ENCODE measurements around the gene ACSS1. TPM values are rescaled to one million over a fixed set of nuclear protein-coding genes. Genes with fewer than 3 reads are reported as not detected.
A peak's percentile ranks its signal among the peaks of the same experiment; 100 is the strongest.

Gene ACSS1
- total RNA-seq, 1 experiment from 2014 or later: 0.61 TPM

DNA sequence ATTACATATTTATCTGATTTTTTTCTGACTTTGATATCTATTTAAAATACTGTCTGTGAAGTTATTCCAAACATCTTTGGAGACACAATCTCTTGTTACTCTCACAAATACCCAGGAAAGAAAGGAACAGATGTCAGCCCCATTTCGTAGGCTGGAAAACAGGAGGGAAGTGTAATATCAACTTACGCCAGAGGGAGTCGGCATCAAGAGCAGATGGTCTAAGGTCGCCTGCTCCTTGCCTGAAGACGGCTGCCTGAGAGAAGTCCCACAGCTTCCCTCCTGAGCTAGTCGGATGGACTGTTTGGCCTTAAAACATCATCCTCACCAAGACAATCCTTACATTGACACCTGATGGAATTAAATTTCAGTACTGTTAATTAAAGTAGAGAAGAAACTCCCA is 95.4 kb downstream of the ACSS1 start:
- Mint-ChIP-seq H3K27me3 (ENCODE audit: low read depth) (no peaks in the 10 kb centered on the region), H3K36me3 (ENCODE audit: insufficient read depth in 1 of 3, low read depth in 3 of 3) (peaks cover 22 to 60% (median 31%) of the 10 kb centered on the region in 3 experiments; a peak in 6 of 7 replicates), H3K27ac (no peak overlapping the region), H3K4me1 (no peaks in the 10 kb centered on the region), H3K9me3 (no peaks in the 10 kb centered on the region; a peak in 1 of 5 replicates), H3K4me3 (no peak overlapping the region)
- no peak overlapping the region for H4K5ac ChIP-seq (ENCODE audit: insufficient read length, low read depth, low read length)
- no CpG with 5 or more reads among the region's 6 CpGs for WGBS (ENCODE audit: extremely low coverage, insufficient read length, low lambda C conversion rate)
- H3K79me2 ChIP-seq (ENCODE audit: insufficient read depth, low read length): no peaks in the 10 kb centered on the region
- no peak overlapping the region for H2BK120ac ChIP-seq (ENCODE audit: low read depth, low read length, poor library complexity, severe bottlenecking)
- H4K91ac ChIP-seq (ENCODE audit: insufficient read length, low read depth, low read length): no peak overlapping the region
- no peak overlapping the region for H2AK5ac ChIP-seq (ENCODE audit: insufficient read length, low read length)
- H3K56ac ChIP-seq (ENCODE audit: insufficient read length, low read depth, low read length): no peak overlapping the region
- H3K27me3 ChIP-seq (ENCODE audit: insufficient read depth, low read length): no peaks in the 10 kb centered on the region
- no peaks in the 10 kb centered on the region for H3K79me1 ChIP-seq (ENCODE audit: insufficient read depth, low read depth, low read length, poor library complexity, severe bottlenecking)
- no peak overlapping the region for H2AFZ ChIP-seq (ENCODE audit: low read length)
- DNase-seq: peak; percentile 15
- H3K4me1 ChIP-seq (ENCODE audit: insufficient read depth, low read length): no peaks in the 10 kb centered on the region
- H4K8ac ChIP-seq (replicated peaks; ENCODE audit: insufficient read length, low read depth, low read length): no peak overlapping the region
- TF ChIP-seq, protein P1, sequence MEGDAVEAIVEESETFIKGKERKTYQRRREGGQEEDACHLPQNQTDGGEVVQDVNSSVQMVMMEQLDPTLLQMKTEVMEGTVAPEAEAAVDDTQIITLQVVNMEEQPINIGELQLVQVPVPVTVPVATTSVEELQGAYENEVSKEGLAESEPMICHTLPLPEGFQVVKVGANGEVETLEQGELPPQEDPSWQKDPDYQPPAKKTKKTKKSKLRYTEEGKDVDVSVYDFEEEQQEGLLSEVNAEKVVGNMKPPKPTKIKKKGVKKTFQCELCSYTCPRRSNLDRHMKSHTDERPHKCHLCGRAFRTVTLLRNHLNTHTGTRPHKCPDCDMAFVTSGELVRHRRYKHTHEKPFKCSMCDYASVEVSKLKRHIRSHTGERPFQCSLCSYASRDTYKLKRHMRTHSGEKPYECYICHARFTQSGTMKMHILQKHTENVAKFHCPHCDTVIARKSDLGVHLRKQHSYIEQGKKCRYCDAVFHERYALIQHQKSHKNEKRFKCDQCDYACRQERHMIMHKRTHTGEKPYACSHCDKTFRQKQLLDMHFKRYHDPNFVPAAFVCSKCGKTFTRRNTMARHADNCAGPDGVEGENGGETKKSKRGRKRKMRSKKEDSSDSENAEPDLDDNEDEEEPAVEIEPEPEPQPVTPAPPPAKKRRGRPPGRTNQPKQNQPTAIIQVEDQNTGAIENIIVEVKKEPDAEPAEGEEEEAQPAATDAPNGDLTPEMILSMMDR (conservative IDR thresholded peaks at IDR 0.05): 0 out of 3 replicates have a peak, but pooled peaks have one; percentile 22
- no peak overlapping the region for H2BK5ac ChIP-seq (ENCODE audit: insufficient read length, low read length)
- H3K9ac ChIP-seq (ENCODE audit: extremely low read depth, insufficient read length, low read length): no peak overlapping the region
- H3K18ac ChIP-seq (ENCODE audit: insufficient read length, low read depth, low read length): no peak overlapping the region
- H3K27ac ChIP-seq (ENCODE audit: insufficient read length, low read depth, low read length): no peak overlapping the region
- H2BK12ac ChIP-seq (ENCODE audit: insufficient read length, low read depth, low read length): no peak overlapping the region
- H3K14ac ChIP-seq (ENCODE audit: insufficient read depth, low read length): no peak overlapping the region
- H3K4ac ChIP-seq (ENCODE audit: low read depth, low read length): no peak overlapping the region
- no peaks in the 10 kb centered on the region for H4K20me1 ChIP-seq (ENCODE audit: control insufficient read depth, insufficient read depth, insufficient read length)
- no peak overlapping the region for H3T11ph ChIP-seq (ENCODE audit: low read length)
- H3K23me2 ChIP-seq (ENCODE audit: insufficient read length, low read depth, low read length, poor library complexity, severe bottlenecking): no peaks in the 10 kb centered on the region
- H3K9me3 ChIP-seq (ENCODE audit: control insufficient read depth, low read depth, low read length): no peaks in the 10 kb centered on the region
- no peak overlapping the region for H3K4me2 ChIP-seq (ENCODE audit: insufficient read depth, insufficient read length, low read length)
- H3K23ac ChIP-seq (ENCODE audit: insufficient read length, low read depth, low read length): no peak overlapping the region
- no peak overlapping the region for H2BK20ac ChIP-seq (ENCODE audit: low read depth, low read length, poor library complexity, severe bottlenecking)
- H2BK15ac ChIP-seq (ENCODE audit: low read depth, low read length): no peak overlapping the region

Measured in H9 (cell line).